ENCODE measurements around the gene CEP126. TPM values are rescaled to one million over a fixed set of nuclear protein-coding genes. Genes with fewer than 3 reads are reported as not detected.

Gene CEP126
- total and polyA plus RNA-seq, 2 of the 13 experiments (the other 11 are each of a cell fraction or from before 2014, with no cell fraction given): 1.4 to 1.7 TPM

DNA sequence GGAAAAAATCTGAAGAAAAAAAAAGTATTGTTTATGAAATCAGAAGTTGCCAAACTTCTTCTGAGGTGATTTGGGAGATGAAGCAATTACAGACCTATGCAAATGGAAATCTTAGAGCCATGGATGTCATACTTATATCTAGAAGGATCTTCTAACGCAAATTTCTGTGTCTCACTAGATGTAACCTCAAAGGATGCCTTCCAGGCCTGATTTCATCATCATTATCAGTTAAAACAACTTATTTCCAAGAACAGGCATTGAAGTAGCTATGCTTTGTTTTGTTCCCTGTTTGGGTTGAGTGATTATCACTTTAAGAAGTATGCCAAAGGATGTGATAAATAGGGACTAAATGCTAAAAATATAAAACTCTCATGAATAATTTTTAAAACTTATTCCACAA, 45.4 kb downstream of the CEP126 start:
- ChIA-PET POLR2A (no interaction called here), CTCF (ENCODE audit: low intra/inter-chr PET ratio, low total read pairs) (no interaction called here)
- Histone ChIP-seq H3K36me3 (replicated peaks in 1 of 2; ENCODE audit: control insufficient read depth in 1 of 2, insufficient read depth in 2 of 2, low read length in 2 of 2) (no peaks in the 10 kb centered on the region), H3K27ac (ENCODE audit: extremely low read length, insufficient read depth, low read length) (no peak overlapping the region), H3K27me3 (ENCODE audit: control insufficient read depth in 1 of 2, insufficient read depth in 2 of 2, low read length in 2 of 2) (no peaks in the 10 kb centered on the region), H3K9ac (ENCODE audit: insufficient read depth, low read depth, low read length) (no peak overlapping the region), H3K4me1 (ENCODE audit: insufficient read depth, low read length) (peaks cover 15% of the 10 kb centered on the region), H2AFZ (ENCODE audit: low read length) (no peak overlapping the region), H3K79me2 (ENCODE audit: insufficient read depth, low read length) (no peaks in the 10 kb centered on the region), H4K20me1 (ENCODE audit: insufficient read depth, low read length) (no peaks in the 10 kb centered on the region), H3K4me3 (replicated peaks in 1 of 3; ENCODE audit: insufficient read depth in 1 of 3, low read depth in 2 of 3, low read length in 3 of 3) (no peak overlapping the region), H3K9me3 (ENCODE audit: low read length) (no peaks in the 10 kb centered on the region), H3K4me2 (ENCODE audit: low read depth, low read length) (no peak overlapping the region)
- DNase-seq (ENCODE audit: low spot score): no peak
- TF ChIP-seq ZNF34 (CRISPR knock-in tag; IDR thresholded peaks at IDR 0.05; ENCODE audit: borderline replicate concordance) (no peak), NR2F1 (CRISPR knock-in tag; IDR thresholded peaks at IDR 0.05) (no peak), SRF (IDR thresholded peaks at IDR 0.05; ENCODE audit: low read depth, low read length) (no peak), ZNF652 (CRISPR knock-in tag; IDR thresholded peaks at IDR 0.05; ENCODE audit: borderline replicate concordance, low read depth) (no peak), ATF7 (IDR thresholded peaks at IDR 0.05) (no peak), ATF7 (CRISPR knock-in tag; IDR thresholded peaks at IDR 0.05) (no peak), ZNF589 (CRISPR knock-in tag; conservative IDR thresholded peaks at IDR 0.05) (no peak), NFIB (CRISPR knock-in tag; IDR thresholded peaks at IDR 0.05; ENCODE audit: borderline replicate concordance) (no peak), RCOR2 (CRISPR knock-in tag; IDR thresholded peaks at IDR 0.05) (no peak), KAT8 (CRISPR knock-in tag; IDR thresholded peaks at IDR 0.05) (no peak), ZNF296 (CRISPR knock-in tag; conservative IDR thresholded peaks at IDR 0.05) (no peak), NFKBIZ (CRISPR knock-in tag; IDR thresholded peaks at IDR 0.05) (no peak), KLF15 (CRISPR knock-in tag; IDR thresholded peaks at IDR 0.05; ENCODE audit: borderline replicate concordance) (no peak), ARID2 (CRISPR knock-in tag; IDR thresholded peaks at IDR 0.05; ENCODE audit: borderline replicate concordance) (no peak), NONO (IDR thresholded peaks at IDR 0.05) (no peak), NONO (CRISPR knock-in tag; conservative IDR thresholded peaks at IDR 0.05) (no peak), SMAD3 (CRISPR knock-in tag; IDR thresholded peaks at IDR 0.05) (no peak)
- TF ChIP-seq, protein P1, sequence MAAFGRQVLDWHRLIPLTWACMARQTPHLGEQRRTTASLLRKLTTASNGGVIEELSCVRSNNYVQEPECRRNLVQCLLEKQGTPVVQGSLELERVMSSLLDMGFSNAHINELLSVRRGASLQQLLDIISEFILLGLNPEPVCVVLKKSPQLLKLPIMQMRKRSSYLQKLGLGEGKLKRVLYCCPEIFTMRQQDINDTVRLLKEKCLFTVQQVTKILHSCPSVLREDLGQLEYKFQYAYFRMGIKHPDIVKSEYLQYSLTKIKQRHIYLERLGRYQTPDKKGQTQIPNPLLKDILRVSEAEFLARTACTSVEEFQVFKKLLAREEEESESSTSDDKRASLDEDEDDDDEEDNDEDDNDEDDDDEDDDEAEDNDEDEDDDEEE (CRISPR knock-in tag; IDR thresholded peaks at IDR 0.05): no peak
- TF ChIP-seq, protein P2, sequence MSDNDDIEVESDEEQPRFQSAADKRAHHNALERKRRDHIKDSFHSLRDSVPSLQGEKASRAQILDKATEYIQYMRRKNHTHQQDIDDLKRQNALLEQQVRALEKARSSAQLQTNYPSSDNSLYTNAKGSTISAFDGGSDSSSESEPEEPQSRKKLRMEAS (IDR thresholded peaks at IDR 0.05): no peak
- TF ChIP-seq, protein P3, sequence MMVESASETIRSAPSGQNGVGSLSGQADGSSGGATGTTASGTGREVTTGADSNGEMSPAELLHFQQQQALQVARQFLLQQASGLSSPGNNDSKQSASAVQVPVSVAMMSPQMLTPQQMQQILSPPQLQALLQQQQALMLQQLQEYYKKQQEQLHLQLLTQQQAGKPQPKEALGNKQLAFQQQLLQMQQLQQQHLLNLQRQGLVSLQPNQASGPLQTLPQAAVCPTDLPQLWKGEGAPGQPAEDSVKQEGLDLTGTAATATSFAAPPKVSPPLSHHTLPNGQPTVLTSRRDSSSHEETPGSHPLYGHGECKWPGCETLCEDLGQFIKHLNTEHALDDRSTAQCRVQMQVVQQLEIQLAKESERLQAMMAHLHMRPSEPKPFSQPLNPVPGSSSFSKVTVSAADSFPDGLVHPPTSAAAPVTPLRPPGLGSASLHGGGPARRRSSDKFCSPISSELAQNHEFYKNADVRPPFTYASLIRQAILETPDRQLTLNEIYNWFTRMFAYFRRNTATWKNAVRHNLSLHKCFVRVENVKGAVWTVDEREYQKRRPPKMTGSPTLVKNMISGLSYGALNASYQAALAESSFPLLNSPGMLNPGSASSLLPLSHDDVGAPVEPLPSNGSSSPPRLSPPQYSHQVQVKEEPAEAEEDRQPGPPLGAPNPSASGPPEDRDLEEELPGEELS (CRISPR knock-in tag; IDR thresholded peaks at IDR 0.05): no peak
- TF ChIP-seq, protein P4, sequence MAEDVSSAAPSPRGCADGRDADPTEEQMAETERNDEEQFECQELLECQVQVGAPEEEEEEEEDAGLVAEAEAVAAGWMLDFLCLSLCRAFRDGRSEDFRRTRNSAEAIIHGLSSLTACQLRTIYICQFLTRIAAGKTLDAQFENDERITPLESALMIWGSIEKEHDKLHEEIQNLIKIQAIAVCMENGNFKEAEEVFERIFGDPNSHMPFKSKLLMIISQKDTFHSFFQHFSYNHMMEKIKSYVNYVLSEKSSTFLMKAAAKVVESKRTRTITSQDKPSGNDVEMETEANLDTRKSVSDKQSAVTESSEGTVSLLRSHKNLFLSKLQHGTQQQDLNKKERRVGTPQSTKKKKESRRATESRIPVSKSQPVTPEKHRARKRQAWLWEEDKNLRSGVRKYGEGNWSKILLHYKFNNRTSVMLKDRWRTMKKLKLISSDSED (CRISPR knock-in tag; IDR thresholded peaks at IDR 0.05): no peak
- no TSS peak for BruUV-seq (replicated peaks)
- no peak for ATAC-seq
- in situ Hi-C loops (cut with HindIII; ENCODE audit: extremely low pct_ligation_motif_present, low pct_unique_long_range_greater_than_20kb) (no loop called here), intact Hi-C loops (cut with micrococcal nuclease; ENCODE audit: unreplicated experiment) (no loop called here)
- FAIRE-seq: no peak
- WGBS (ENCODE audit: low lambda C conversion rate): 88% methylated on average over 1 of the region's 1 CpG

Measured in HepG2 (cell line).